Effector memory CD8-positive, alpha-beta T cell (primary cell): ENCODE measurements around the gene PLAGL2.

ENCODE experiments used
- ATAC-seq: fragments of 150-1000 bp; cut with Tn5 transposase; replicated peaks from 2 replicates; pipeline ENCODE4 v1.10.0; 2021; ENCODE audit warnings: mild to moderate bottlenecking, moderate library complexity
- DNase-seq, 3 experiments: peaks; one replicate each; pipeline ENCODE4 v3.0.0; 2021
- H3K27ac Mint-ChIP-seq, 2 donors: one replicate each; pipeline ENCODE4 v1.8.0; 2022; ENCODE audit warnings: mild to moderate bottlenecking in 2 of 2, mixed read lengths in 2 of 2, moderate library complexity in 2 of 2
- H3K27me3 Mint-ChIP-seq, 2 donors: one replicate each; pipeline ENCODE4 v1.8.0; 2022; ENCODE audit warnings: mixed read lengths in 2 of 2
- H3K36me3 Mint-ChIP-seq: one replicate; pipeline ENCODE4 v1.8.0; 2022; ENCODE audit warnings: mild to moderate bottlenecking, moderate library complexity, mixed read lengths; ENCODE audit not compliant: insufficient read depth
- H3K4me1 Mint-ChIP-seq, 2 donors: one replicate each; pipeline ENCODE4 v1.8.0; 2022; ENCODE audit warnings: low read depth in 2 of 2, mixed read lengths in 2 of 2
- H3K4me3 Mint-ChIP-seq, 2 donors: one replicate each; pipeline ENCODE4 v1.8.0; 2022; ENCODE audit warnings: mild to moderate bottlenecking in 2 of 2, mixed read lengths in 2 of 2, moderate library complexity in 2 of 2
- H3K9me3 Mint-ChIP-seq, 2 donors: one replicate each; pipeline ENCODE4 v1.8.0; 2022; ENCODE audit warnings: mixed read lengths in 2 of 2

PLAGL2 gene

GRCh38 chr20:32167552-32167951 lies 40.0 kb downstream of the PLAGL2 start:
- Mint-ChIP-seq H3K9me3 (no peaks in the 10 kb centered on the region), H3K4me1 (no peaks in the 10 kb centered on the region), H3K4me3 (no peak overlapping the region), H3K36me3 (peaks cover 17% of the 10 kb centered on the region), H3K27ac (no peak overlapping the region), H3K27me3 (no peaks in the 10 kb centered on the region)
- ATAC-seq (no peak), DNase-seq (no peak)

GRCh38 chr20:32165836-32166545 lies 41.6 kb downstream of the PLAGL2 start:
- peak overlapping the region in 1 of 2 donors; percentile 19 for H3K27ac Mint-ChIP-seq
- H3K9me3 Mint-ChIP-seq: no peaks in the 10 kb centered on the region
- DNase-seq (no peak), ATAC-seq (no peak)
- no peaks in the 10 kb centered on the region for H3K4me1 Mint-ChIP-seq
- peaks cover 32% of the 10 kb centered on the region for H3K36me3 Mint-ChIP-seq
- no peaks in the 10 kb centered on the region for H3K27me3 Mint-ChIP-seq
- H3K4me3 Mint-ChIP-seq: no peak overlapping the region

- no peak for ATAC-seq
- Mint-ChIP-seq H3K4me1 (no peaks in the 10 kb centered on the region), H3K36me3 (peaks cover 35% of the 10 kb centered on the region), H3K9me3 (no peaks in the 10 kb centered on the region), H3K4me3 (no peak overlapping the region), H3K27me3 (no peaks in the 10 kb centered on the region), H3K27ac (no peak overlapping the region)
- no peak for DNase-seq
These were observed 42.4 kb downstream of the PLAGL2 start for GRCh38 chr20:32164984-32165735.

GRCh38 chr20:32163951-32164350 lies 43.6 kb downstream of the PLAGL2 start:
- Mint-ChIP-seq H3K4me3 (no peak overlapping the region), H3K36me3 (peaks cover 35% of the 10 kb centered on the region), H3K27me3 (no peaks in the 10 kb centered on the region), H3K9me3 (no peaks in the 10 kb centered on the region), H3K4me1 (no peaks in the 10 kb centered on the region), H3K27ac (peak overlapping the region in 1 of 2 donors; percentile 31)
- DNase-seq (no peak), ATAC-seq (no peak)

- H3K27ac Mint-ChIP-seq: no peak overlapping the region
These were observed 45.2 kb downstream of the PLAGL2 start for GRCh38 chr20:32162351-32162750.

GRCh38 chr20:32160341-32160740 lies 47.2 kb downstream of the PLAGL2 start:
- no peak for DNase-seq
- ATAC-seq: no peak
- Mint-ChIP-seq H3K27me3 (no peaks in the 10 kb centered on the region), H3K27ac (no peak overlapping the region), H3K9me3 (no peaks in the 10 kb centered on the region), H3K4me3 (no peak overlapping the region), H3K4me1 (peaks cover 0 to under 1% of the 10 kb centered on the region in 2 donors), H3K36me3 (peaks cover 48% of the 10 kb centered on the region)

More at GRCh38 chr20:32162351-32162750, 45.2 kb downstream of the PLAGL2 start:
- H3K36me3 Mint-ChIP-seq: peaks cover 46% of the 10 kb centered on the region
- no peaks in the 10 kb centered on the region for H3K27me3 Mint-ChIP-seq
- no peaks in the 10 kb centered on the region for H3K4me1 Mint-ChIP-seq
- no peak for ATAC-seq
- H3K4me3 Mint-ChIP-seq: no peak overlapping the region
- no peak for DNase-seq
- no peaks in the 10 kb centered on the region for H3K9me3 Mint-ChIP-seq

GRCh38 chr20:32159766-32160221 lies 47.7 kb downstream of the PLAGL2 start:
- H3K36me3 Mint-ChIP-seq: peaks cover 51% of the 10 kb centered on the region
- no peak overlapping the region for H3K4me3 Mint-ChIP-seq
- ATAC-seq: no peak
- H3K4me1 Mint-ChIP-seq: peaks cover 0 to 5% of the 10 kb centered on the region in 2 donors
- no peak overlapping the region for H3K27ac Mint-ChIP-seq
- no peak for DNase-seq
- no peaks in the 10 kb centered on the region for H3K27me3 Mint-ChIP-seq
- H3K9me3 Mint-ChIP-seq: no peaks in the 10 kb centered on the region

- ATAC-seq: no peak
- Mint-ChIP-seq H3K27ac (no peak overlapping the region), H3K4me1 (peaks cover 0 to 5% of the 10 kb centered on the region in 2 donors), H3K27me3 (no peaks in the 10 kb centered on the region), H3K36me3 (peaks cover 53% of the 10 kb centered on the region), H3K9me3 (no peaks in the 10 kb centered on the region), H3K4me3 (no peak overlapping the region)
- no peak for DNase-seq
These were observed 48.4 kb downstream of the PLAGL2 start for GRCh38 chr20:32158943-32159660.

- no peak for ATAC-seq
- H3K27ac Mint-ChIP-seq: no peak overlapping the region
These were observed 49.2 kb downstream of the PLAGL2 start for GRCh38 chr20:32158351-32158750.

GRCh38 chr20:32157611-32158010 lies 49.9 kb downstream of the PLAGL2 start:
- peak overlapping the region; percentile 21 to 73 for H3K27ac Mint-ChIP-seq
- peaks cover 0 to 5% of the 10 kb centered on the region in 2 donors for H3K4me1 Mint-ChIP-seq
- DNase-seq (no peak), ATAC-seq (no peak)
- H3K4me3 Mint-ChIP-seq: no peak overlapping the region
- no peaks in the 10 kb centered on the region for H3K27me3 Mint-ChIP-seq
- H3K36me3 Mint-ChIP-seq: peaks cover 49% of the 10 kb centered on the region
- H3K9me3 Mint-ChIP-seq: no peaks in the 10 kb centered on the region

More at GRCh38 chr20:32158351-32158750, 49.2 kb downstream of the PLAGL2 start:
- Mint-ChIP-seq H3K4me1 (peaks cover 0 to 5% of the 10 kb centered on the region in 2 donors), H3K36me3 (peaks cover 49% of the 10 kb centered on the region), H3K9me3 (no peaks in the 10 kb centered on the region), H3K27me3 (no peaks in the 10 kb centered on the region), H3K4me3 (no peak overlapping the region)
- no peak for DNase-seq

GRCh38 chr20:32155017-32155981 lies 52.2 kb downstream of the PLAGL2 start:
- no peak for DNase-seq
- peak overlapping the region; percentile 27 to 39 for H3K27ac Mint-ChIP-seq
- no peaks in the 10 kb centered on the region for H3K9me3 Mint-ChIP-seq
- H3K4me3 Mint-ChIP-seq: no peak overlapping the region
- no peaks in the 10 kb centered on the region for H3K27me3 Mint-ChIP-seq
- peak; percentile 59 for ATAC-seq
- peaks cover 0 to 5% of the 10 kb centered on the region in 2 donors for H3K4me1 Mint-ChIP-seq
- peaks cover 53% of the 10 kb centered on the region for H3K36me3 Mint-ChIP-seq

GRCh38 chr20:32153771-32154170 lies 53.8 kb downstream of the PLAGL2 start:
- ATAC-seq (no peak), DNase-seq (no peak)
- Mint-ChIP-seq H3K27ac (no peak overlapping the region), H3K36me3 (peaks cover 62% of the 10 kb centered on the region), H3K4me1 (peaks cover 0 to 5% of the 10 kb centered on the region in 2 donors), H3K9me3 (no peaks in the 10 kb centered on the region), H3K27me3 (no peaks in the 10 kb centered on the region), H3K4me3 (no peak overlapping the region)
